Ascending aorta (tissue), 1 donor: ENCODE data around the gene PPP1R3C. TPM values are rescaled to one million over a fixed set of nuclear protein-coding genes. Genes with fewer than 3 reads are reported as not detected.

Source experiments
- total RNA-seq: library from RNA; depleted of rRNA; stranded (reverse); fragments of >200 nt; gene quantifications from one replicate; pipeline ENCODE4 v1.1.0, GENCODE V29; 2016

Gene PPP1R3C
- total RNA-seq, 1 donor from 2014 or later, result 2.0 TPM

Other genes starting within 250 kb of the PPP1R3C start
- gene HECTD2, start 222.7 kb downstream of the PPP1R3C start, total RNA-seq, result 25.4 TPM
- 26.4 TPM for gene TNKS2, start 165.4 kb upstream of the PPP1R3C start, total RNA-seq